ENCODE measurements around the gene EFCAB11.

The EFCAB11 gene

GRCh38 chr14:89865153-89865552 lies 89.4 kb downstream of the EFCAB11 start:
- no peak for DNase-seq

DNA sequence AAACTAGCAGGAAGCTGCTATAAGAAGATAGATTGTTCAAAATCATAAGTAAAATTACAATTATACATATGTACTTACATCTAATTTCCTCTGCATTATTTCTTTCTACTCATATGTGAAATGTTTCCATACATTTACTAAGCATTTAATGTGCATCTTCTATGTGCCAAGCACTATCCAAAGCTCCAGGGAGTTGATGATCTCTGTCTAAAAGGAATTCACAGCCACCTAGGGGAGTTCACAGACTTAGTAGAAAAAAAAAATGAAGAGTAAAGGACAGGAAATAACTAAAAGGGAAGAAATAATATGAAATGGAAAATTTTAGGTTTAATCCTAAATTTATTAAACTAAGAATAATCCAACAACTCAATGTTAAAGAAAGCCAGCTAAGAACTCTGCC lies 91.7 kb downstream of the EFCAB11 start:
- no peak for DNase-seq

DNA sequence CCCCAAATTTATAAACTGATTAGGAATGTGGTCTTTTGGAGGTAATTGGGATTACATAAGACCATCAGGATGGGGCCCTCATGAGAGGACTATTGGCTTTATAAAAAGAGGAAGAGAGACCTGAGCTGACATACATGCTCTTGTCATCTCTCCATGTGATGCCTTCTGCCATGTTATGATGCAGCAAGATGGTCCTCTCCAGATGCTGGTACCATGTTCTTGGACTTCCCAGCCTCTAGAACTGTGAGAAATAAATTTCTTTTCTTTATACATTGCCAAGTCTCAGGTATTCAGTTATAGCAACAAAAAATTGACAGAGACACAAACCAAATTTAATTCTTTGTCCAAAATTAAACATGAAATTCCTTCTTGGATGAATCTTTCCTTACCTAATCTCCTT lies 92.9 kb downstream of the EFCAB11 start:
- no peak for DNase-seq

- no peak for DNase-seq
Measured at GRCh38 chr14:89858089-89858488, 96.4 kb downstream of the EFCAB11 start.

DNA sequence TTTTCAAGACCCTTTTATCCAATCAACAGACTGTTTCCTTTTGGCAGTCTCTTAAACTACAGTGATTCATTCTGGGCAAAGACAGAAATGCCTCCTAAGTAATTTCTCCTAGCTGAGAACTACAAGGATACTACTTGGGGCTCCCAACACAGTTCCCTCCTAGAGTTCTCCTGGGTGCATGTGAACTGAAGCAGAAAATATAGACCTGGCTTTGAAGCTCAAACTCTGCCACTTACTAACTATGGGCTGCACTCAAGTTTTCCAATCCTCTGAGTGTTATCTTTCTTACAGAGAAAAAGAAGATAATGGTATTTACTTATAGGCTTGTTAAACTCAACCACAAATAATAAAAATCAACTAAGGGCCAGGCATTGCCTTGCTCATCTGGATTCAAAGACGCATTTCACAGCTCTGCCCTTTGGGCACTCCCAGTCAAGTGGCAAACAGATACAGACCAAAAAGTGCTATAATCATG lies 97.6 kb downstream of the EFCAB11 start:
- DNase-seq: no peak

GRCh38 chr14:89855961-89856656 lies 98.4 kb downstream of the EFCAB11 start:
- DNase-seq: no peak

DNA sequence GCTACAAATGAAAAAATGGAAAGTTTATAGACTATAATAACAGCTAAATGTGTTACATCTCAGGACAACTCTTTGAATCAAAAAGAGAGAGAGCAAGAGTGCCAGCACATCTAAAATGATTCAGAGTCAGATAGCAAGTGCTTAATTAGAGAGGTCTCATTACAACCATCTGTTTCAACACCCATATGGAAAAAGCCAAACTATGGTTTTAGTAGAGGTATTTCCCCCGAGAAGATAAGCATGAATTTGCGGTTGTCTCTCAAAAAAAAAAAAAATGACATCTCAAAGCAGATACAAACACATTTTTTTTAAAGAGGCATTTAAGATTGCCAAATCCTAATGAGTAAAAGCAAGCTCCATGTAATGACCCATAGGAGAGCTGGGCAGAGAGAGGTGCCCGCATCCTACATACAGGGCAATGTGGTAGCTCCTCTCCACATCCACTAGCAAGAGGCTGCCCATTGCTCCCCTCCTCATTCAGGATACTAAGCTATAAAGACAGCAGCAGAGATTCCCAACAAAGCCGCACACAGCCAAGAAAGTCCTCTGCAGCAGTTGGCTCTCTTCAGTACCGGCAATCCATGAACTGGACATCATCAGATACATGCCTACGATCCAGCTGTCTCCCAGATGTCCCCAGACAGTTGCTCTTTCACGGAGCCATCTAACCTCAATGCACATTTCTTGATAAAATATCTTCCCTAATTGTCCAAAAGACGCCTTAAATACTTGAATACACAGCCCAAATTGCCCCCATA lies 100.4 kb downstream of the EFCAB11 start:
- no peak for DNase-seq

DNA sequence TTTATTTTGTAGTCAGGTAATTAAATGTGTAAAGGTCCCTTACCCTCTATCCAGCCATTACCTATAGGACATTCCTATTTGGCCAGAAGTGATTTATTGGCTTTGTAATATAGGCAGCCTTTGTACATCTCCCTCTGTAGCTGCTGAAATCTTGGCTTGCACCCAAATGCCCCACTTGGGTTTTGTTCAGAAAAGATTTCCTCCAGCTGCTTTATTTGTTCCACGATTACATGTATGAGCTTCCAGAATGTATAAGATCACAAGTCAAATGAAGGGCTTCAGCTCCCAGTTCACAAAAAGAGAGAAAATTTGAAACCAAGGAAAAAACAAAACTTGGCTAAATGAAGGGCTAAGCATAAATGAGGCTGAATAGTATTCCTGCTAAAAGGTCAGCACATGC lies 103.4 kb downstream of the EFCAB11 start:
- no peak for DNase-seq

DNA sequence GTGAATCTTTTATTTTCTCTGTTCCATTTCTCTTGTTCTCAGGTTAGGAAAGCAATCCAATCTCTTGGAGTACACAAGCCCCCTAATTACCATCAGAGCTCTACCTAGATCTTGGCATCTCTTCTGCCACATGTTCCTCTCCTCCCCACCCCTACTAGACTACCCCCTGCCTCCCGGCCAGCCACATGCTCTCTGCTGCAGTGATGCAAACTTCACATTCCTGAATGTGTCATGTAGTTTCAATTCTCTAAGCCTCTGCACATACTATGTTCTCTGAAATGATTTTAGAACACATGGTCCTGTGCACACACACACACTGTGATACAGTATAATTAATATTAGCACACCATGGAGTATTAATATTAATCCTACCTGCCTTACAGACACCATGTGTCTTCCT lies 104.6 kb downstream of the EFCAB11 start:
- no peak for DNase-seq

- no peak for DNase-seq
Measured at GRCh38 chr14:89848165-89848564, 106.4 kb downstream of the EFCAB11 start.

DNA sequence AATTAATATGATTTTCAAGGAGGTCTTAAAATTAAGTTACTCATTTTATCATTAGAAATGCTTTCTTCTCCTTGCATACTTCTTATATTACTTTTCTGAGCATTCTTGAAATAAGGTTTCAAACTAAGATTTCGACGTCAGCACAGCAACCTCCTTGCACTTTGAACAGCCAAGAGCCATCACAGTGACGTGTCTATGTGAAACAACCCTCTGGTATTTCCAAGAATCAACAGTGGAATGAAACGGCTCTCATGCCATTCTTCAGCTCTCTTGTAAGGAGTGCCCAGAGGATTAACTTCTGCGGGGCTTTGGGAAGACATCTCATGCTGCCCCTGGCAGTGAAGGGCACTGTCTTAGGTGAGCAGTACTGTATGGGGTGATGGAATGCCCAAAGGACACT lies 109.2 kb downstream of the EFCAB11 start:
- DNase-seq: no peak

GRCh38 chr14:89844508-89844907 lies 110.0 kb downstream of the EFCAB11 start:
- DNase-seq: no peak

GRCh38 chr14:89842837-89843236 lies 111.7 kb downstream of the EFCAB11 start:
- no peak for DNase-seq

- DNase-seq: no peak
Measured at GRCh38 chr14:89841851-89842250, 112.7 kb downstream of the EFCAB11 start.

GRCh38 chr14:89836830-89837469 lies 117.6 kb downstream of the EFCAB11 start:
- DNase-seq: no peak

DNA sequence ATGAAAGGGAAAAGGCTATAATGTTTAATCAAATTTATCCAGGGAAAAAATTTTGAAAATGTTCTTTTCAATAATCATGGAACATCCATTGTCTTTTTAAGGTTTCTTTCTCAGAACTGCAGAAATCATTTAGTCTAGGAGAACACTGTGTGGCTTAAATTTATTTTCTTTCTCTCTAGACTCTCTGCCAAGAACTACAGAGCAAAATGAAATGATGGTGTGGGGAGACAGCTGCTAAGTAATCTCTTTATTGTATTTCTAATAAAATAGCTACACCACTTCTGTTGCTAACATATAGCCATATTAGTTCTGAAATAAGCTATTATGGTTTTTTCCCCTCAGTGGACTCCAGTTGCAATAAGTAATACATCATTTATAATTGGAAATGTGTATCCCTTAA lies 120.9 kb downstream of the EFCAB11 start:
- DNase-seq: no peak

GRCh38 chr14:89833120-89833532 lies 121.4 kb downstream of the EFCAB11 start:
- DNase-seq: no peak

DNA sequence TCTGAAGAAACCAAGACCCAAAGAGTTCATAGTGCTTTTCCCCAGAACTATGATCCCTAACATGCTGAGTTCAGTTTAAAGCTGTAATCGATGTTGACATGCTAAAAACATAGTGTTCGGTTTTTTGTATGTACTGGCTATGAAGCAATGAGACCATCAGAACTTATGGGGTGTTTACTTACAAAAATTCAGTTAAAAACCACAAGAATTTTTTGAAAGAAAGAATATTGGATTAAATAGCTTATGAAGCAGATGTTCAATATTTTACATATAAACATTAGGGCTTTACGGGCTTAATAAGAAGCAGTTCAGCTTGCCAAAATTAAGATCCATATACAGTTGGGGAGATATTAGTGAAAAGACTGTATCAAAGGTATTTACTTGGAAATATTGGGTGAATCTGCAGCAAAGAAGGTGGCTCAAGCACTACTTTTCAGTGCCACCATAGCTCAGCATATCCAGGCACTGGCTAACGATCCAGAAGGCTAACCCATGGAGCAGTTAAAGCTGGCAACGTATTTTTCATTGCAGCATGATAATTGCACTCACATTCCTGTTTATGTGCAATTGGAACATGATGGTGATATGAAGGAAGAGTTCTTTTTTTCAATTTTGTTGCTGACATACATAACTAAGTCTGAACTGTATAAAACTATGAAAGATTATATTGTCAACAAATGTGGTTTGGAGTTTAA lies 125.9 kb downstream of the EFCAB11 start:
- DNase-seq: no peak

DNA sequence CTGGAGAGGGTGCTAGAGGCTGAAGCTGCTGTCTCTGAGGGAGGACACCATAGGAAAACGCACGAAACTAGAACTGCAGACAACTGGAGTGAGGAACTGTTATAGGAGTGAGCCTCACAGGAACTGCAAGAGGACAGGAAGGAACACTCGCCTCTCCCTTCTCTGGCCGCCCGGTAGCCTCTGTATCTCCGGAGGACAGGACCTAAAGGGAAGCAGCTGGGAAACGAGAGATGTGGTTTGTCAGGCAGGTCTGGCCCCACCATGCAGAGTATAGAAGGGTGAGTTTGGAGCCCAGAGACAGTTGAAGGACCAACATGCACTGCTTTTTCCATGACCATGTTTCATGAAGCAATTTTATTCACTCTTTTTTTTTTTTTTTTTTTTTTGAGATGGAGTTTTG lies 127.3 kb downstream of the EFCAB11 start:
- peak; percentile 7 to 22 for DNase-seq

GRCh38 chr14:89826596-89826995 lies 127.9 kb downstream of the EFCAB11 start:
- no peak for DNase-seq

DNA sequence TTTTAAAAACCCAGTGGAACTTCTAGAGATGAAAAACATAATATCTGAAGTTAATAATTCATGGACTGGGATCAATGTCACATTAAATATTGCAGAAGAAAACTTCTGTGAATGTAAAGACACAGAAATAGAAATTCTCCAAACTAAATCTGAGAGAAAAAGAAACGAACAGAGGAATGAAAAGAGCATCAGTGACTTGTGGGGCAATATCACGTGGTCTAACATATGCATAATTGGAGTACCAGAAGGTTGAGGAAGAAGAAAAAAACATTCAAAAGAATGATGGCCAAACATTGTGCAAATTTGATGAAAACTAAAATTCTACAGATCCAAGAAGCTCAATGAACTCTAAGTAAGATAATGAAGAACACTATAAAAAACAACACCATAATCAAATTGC lies 130.8 kb downstream of the EFCAB11 start:
- no peak for DNase-seq

DNA sequence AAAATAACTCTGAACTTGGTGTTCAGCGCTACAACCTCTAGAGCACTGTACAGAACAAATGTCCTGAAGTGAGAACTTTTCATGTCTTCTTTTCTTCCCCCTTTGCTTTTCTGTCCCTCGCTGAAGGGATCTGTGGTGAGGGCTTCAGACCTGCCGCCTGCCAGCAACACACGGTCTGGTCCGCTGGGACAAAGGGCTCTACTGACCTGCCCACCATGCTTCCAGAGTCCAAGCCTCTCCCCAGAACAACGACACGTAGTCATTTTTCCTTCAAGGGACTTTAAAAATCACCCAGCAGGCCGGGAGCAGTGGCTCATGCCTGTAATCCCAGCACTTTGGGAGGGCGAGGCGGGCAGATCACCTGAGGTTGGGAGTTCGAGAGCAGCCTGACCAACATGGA lies 140.4 kb downstream of the EFCAB11 start:
- DNase-seq: no peak

DNA sequence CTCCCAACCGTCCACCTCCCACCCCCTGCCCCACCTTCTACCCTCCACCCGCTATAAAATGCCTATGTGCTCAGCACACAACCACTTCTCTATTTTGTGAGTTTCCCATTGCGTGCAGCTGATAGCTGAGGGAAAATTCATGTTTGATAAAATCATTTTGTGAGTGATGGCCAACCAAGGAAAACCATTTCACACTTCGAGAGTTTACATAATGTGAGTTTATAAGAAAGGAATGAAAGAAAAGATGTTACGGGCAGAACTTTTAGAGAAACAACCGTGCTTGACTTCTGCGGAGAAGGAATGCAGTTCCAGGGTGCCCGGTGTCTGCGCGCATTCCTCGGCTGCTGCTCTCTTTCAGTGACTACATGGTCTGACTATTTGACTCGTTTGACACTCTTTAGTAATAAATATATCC lies 140.9 kb downstream of the EFCAB11 start:
- DNase-seq: no peak

All from inflammatory macrophage (primary cell).